GM21423 (cell line): Measurements from ENCODE around the gene ATP5MC2.
A peak's percentile ranks its signal among the peaks of the same experiment; 100 is the strongest.
"Not testable (repeated sequence)": the region's sequence is repeated elsewhere in the genome, so short reads cannot be mapped to it uniquely, and the experiment has no call there.

Source experiments
- ATAC-seq: cut with Tn5 transposase; IDR thresholded peaks from one replicate; pipeline ENCODE4 v1.9.1; 2021; ENCODE audit warnings: mild to moderate bottlenecking, moderate library complexity; ENCODE audit not compliant: unreplicated experiment

ATP5MC2 gene

GRCh38 chr12:53653595-53653994 lies 22.3 kb downstream of the ATP5MC2 start:
- ATAC-seq = no peak

DNA sequence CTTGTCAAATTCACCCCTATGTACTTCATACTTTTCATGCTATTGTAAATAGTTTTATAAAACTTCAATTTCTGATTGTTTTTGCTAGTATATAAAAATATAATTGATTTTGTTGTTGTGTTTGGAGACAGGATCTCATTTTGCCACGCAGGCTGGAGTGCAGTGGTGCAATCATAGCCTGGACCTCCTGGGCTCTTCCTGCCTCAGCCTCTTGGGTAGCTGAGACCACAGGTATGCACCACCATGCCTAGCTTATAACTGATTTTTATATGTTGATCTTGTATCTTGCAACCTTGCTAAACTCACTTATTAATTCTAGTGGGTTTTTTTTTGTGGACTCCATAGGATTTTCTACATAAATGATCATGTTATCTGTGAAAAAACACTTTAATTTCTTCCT lies 23.5 kb downstream of the ATP5MC2 start:
- no peak for ATAC-seq

DNA sequence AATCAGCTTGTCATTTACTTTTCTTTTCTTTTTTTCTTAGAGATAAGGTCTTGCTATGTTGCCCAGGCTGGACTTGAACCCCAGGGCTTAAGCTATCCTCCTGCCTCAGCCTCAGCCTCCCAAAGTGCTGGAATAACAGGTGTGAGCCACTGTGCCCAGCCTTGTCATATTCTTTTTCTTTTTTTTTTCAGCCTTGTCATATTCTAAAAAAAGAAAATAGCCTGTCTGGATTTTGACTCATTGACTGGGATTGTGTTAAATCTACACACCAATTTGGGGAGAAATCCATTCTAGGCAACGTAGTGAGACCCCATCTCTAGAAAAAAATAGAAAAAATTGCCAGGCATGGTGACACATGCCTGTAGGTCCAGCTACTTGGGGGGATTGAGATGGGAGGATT lies 24.1 kb downstream of the ATP5MC2 start:
- no peak for ATAC-seq

DNA sequence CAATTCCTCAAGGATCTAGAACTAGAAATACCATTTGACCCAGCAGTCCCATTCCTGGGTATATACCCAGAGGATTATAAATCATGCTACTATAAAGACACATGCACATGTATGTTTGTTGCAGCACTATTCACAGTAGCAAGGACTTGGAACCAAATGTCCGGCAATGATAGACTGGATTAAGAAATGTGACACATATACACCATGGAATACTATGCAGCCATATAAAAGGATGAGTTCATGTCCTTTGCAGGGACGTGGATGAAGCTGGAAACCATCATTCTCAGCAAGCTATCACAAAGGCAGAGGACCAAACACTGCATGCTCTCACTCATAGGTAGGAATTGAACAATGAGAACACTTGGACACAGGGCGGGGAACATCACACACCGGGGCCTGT lies 29.6 kb downstream of the ATP5MC2 start:
- not testable (repeated sequence) for ATAC-seq

GRCh38 chr12:53645165-53645564 lies 30.7 kb downstream of the ATP5MC2 start:
- no peak for ATAC-seq

- no peak for ATAC-seq
These were observed 31.8 kb downstream of the ATP5MC2 start for GRCh38 chr12:53644133-53644532.

GRCh38 chr12:53643232-53643979 lies 32.5 kb downstream of the ATP5MC2 start:
- ATAC-seq = no peak

- ATAC-seq = no peak
These were observed 37.8 kb downstream of the ATP5MC2 start for GRCh38 chr12:53638057-53638456.

- no peak for ATAC-seq
These were observed 39.2 kb downstream of the ATP5MC2 start for GRCh38 chr12:53636641-53637040.

DNA sequence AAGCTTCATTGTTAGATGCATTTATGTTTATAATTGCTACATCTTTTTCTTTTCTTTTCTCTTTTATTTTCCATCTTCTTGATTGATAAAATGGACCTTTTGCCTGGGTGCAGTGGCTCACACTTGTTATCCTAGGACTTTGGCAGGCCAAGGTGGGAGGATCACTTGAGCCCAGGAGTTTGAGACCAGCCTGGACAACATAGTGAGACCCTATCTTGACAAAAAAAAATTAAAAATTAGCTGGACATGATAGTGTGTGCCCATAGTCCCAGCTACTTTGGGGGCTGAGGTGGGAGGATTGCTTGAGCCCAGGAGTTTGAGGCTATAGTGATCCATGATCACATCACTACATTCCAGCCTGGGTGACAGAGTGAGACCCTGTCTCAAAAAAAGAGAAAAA lies 40.2 kb downstream of the ATP5MC2 start:
- not testable (repeated sequence) for ATAC-seq

- no peak for ATAC-seq
These were observed 44.2 kb downstream of the ATP5MC2 start for GRCh38 chr12:53631721-53632120.

- no peak for ATAC-seq
These were observed 48.0 kb downstream of the ATP5MC2 start for GRCh38 chr12:53627919-53628318.

- ATAC-seq = no peak
These were observed 49.1 kb downstream of the ATP5MC2 start for GRCh38 chr12:53626702-53627169.

GRCh38 chr12:53625946-53626701 lies 49.8 kb downstream of the ATP5MC2 start, which contains the start of gene ATF7:
Gene ATF7 (minus strand): TSS chr12:53626382. CDS start chr12:53601000, 25,382 bp downstream.
- peak; percentile 94 for ATAC-seq

GRCh38 chr12:53625373-53625945 lies 50.4 kb downstream of the ATP5MC2 start:
- no peak for ATAC-seq

DNA sequence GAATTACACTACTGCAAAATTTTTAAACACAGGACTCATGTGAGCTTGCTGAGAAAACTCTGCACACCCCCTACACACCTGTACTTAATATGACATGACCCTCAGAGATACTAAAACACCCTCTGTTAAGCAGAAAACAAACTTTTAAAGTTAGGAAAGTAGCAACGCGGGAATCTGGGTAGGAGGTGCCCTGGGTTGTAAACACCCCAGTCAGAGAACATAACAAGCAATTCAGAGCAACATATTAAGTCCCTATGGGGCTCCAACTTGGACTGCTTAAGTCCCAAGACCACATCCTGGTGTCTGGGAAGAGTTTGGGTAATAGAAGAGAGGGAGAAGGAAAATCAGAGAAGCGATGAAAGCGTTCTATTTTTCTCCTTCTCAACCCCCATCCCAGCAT lies 50.9 kb downstream of the ATP5MC2 start:
- no peak for ATAC-seq

- no peak for ATAC-seq
These were observed 51.4 kb downstream of the ATP5MC2 start for GRCh38 chr12:53624458-53624857.

GRCh38 chr12:53623548-53624385 lies 52.1 kb downstream of the ATP5MC2 start:
- ATAC-seq = no peak

DNA sequence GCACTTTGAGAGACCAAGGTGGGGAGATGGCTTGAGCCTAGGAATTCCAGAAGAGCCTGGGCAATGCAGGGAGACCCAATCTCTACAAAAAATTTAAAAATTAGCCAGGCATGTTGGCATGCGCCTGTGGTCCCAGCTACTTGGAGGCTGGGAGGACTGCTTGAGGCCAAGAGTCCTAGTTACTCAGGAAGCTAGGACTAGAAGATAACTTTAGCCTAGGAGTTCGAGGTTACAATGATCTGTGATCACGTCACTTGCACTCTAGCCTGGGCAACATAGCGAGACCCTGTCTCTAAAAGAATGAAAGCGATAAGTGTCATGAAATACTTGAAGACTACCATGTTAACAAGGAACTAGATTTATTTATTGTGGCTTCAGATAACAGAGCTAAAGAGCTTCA lies 53.2 kb downstream of the ATP5MC2 start:
- no peak for ATAC-seq

DNA sequence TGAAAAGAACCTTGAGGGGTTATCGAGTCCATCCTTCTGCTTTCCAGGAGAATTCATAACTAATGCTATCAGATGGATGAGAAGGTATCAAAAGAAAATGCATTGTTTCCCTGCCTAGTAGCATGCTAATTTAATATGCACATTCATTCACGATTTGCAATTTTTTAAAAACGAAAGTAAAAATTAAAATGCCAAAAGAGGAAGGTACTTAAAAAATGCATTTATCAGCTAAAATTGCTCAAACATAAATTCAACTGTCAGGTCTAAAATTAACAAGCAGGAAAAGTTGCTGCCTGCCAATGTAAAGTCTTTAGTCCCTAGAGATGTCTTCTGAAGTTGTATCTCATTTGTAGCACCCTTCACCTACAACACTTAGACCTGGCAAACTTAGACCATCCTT lies 57.6 kb downstream of the ATP5MC2 start:
- ATAC-seq = no peak

DNA sequence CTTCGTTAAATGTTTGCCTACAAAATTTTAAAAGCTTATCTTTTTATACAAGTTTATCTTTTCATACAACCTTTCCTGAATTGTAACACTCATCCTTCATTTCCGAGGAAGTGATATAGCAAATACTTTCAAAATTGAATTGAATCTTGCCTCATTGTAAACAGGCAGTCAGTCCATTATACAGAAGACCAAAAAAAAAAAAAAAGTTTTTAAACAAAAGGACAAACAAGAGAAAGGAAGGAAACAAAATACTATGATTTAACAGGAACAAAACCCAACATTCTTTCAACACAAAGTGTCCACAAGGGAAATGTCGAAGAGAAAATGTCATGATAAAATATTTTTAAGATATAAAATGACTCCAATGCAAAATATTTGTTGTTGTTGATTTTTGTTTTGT lies 58.2 kb downstream of the ATP5MC2 start:
- no peak for ATAC-seq
